GM21786 (cell line): ENCODE results near the gene COA1.
"Not testable (repeated sequence)": the region's sequence is repeated elsewhere in the genome, so short reads cannot be mapped to it uniquely, and the experiment has no call there.

Source experiments
- ATAC-seq: cut with Tn5 transposase; IDR thresholded peaks from one replicate; pipeline ENCODE4 v1.9.1; 2021; ENCODE audit not compliant: unreplicated experiment

The COA1 gene

GRCh38 chr7:43602256-43602655 is 127.1 kb downstream of the COA1 start:
- no peak for ATAC-seq

GRCh38 chr7:43600056-43600455 is 129.3 kb downstream of the COA1 start:
- ATAC-seq, result no peak

- ATAC-seq, result not testable (repeated sequence)
Observed at GRCh38 chr7:43596426-43596825, 132.9 kb downstream of the COA1 start.

- no peak for ATAC-seq
Observed at GRCh38 chr7:43594020-43594419, 135.3 kb downstream of the COA1 start.

- no peak for ATAC-seq
Observed at GRCh38 chr7:43593010-43593409, 136.3 kb downstream of the COA1 start.

- no peak for ATAC-seq
Observed at GRCh38 chr7:43592326-43592725, 137.0 kb downstream of the COA1 start.

- ATAC-seq, result no peak
Observed at GRCh38 chr7:43591558-43592180, 137.7 kb downstream of the COA1 start.

- ATAC-seq, result peak; percentile 75
Observed at GRCh38 chr7:43590862-43591557, 138.3 kb downstream of the COA1 start.

- ATAC-seq, result no peak
Observed at GRCh38 chr7:43589728-43590127, 139.6 kb downstream of the COA1 start.
